Fibroblast of skin of scalp (primary cell): ENCODE data around the gene MSRB3. TPM values are rescaled to one million over a fixed set of nuclear protein-coding genes. Genes with fewer than 3 reads are reported as not detected.
"Not testable (repeated sequence)": the region's sequence is repeated elsewhere in the genome, so short reads cannot be mapped to it uniquely, and the experiment has no call there.

Experiments used
- DNase-seq: peaks from one replicate; pipeline ENCODE4 v3.0.0-alpha.2; 2013
- polyA plus RNA-seq, 2 experiments: library from polyadenylated mRNA; unstranded; fragments of 120-200 nt; gene quantifications; one replicate each; pipeline ENCODE4 v1.2.1, GENCODE V29; 2013; ENCODE audit not compliant: insufficient read length in 2 of 2

MSRB3 gene
- polyA plus RNA-seq (2013, experiment 1 of 2; ENCODE audit: insufficient read length), result 111 TPM
- 111 TPM for polyA plus RNA-seq (2013, experiment 2 of 2; ENCODE audit: insufficient read length)

DNA sequence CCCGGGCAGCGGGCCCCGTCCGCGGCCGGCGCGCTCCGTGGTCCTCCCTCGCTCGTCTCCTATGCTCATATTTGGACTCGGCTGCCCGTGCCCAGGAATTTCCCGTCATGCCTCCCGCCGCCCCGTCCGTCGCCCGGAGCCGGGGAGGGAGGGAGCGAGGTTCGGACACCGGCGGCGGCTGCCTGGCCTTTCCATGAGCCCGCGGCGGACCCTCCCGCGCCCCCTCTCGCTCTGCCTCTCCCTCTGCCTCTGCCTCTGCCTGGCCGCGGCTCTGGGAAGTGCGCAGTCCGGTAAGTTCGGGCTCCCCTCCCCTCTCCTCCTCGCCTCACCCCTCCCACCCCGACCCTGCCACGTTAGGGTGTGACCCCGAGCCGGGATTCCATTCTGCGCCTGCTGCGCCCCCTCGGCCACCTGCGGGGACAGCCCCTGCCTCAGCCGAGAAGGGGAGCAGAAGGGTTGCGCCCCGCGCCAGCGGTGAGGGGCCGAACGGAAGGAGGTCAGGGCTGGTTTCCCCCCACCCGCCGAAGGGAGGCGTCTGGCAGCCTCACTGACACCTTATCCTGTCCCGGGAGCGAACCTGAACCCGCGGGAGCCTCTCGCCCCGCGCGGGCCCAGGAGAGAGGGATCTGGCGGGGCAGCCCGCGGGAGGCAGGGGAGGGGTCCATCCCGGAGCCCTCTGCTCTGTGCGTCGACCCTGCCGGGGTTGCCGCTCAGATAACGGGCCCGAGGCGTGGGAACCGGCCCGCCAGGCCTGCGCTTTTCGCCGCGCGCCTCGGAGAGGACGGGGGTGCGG lies at the start of gene MSRB3:
Gene MSRB3, plus strand, starts transcription at position 108 of the 793 bp plus-strand sequence. CDS start 29,897 bp downstream, outside the sequence.
- DNase-seq, result peak; percentile 91

DNA sequence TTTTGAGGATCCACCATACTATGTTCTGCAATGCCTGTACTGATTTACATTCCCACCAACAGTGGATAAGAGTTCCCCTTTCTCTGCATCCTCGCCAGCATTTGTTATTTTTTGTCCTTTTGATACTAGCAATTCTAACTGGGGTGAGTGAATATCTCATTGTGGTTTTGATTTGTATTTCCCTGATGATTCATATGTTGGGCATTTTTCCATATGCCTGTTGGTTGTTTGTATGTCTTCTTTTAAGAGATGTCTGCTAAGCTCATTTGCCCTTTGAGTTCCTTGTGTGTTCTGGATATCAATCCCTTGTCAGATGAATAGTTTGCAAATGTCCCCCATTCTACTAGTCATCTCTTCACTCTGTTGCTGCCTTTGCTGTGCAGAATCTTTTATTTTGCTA lies 49.0 kb upstream of the MSRB3 start:
- peak; percentile 67 for DNase-seq

DNA sequence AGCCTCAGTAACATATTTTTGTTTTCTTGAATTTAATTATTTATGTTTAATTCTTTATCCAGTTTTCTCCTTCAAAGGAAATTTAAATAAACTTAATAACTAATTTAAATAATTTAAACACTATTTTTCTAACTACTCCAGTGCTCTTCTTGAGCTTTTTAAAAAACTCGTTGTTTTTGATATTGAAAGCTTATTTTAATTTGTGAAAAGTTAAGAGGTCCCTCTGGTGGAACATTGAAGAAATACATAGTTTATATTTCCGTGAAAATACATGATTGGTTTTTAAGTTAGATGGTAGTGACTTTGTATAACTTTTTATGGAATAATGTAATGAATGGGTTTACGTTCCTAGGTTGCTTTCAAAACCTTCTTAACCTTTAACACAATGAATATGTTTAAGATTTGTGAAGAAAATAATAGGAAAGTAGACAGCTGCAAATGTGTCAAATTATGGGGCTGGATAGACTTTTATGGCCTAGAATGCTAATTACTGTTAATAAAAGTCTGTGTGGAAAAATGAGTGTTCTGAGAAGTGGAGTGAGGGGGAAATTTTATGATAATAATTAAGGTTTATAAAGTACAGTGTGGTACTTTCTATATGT lies 45.9 kb upstream of the MSRB3 start:
- peak; percentile 23 for DNase-seq

DNA sequence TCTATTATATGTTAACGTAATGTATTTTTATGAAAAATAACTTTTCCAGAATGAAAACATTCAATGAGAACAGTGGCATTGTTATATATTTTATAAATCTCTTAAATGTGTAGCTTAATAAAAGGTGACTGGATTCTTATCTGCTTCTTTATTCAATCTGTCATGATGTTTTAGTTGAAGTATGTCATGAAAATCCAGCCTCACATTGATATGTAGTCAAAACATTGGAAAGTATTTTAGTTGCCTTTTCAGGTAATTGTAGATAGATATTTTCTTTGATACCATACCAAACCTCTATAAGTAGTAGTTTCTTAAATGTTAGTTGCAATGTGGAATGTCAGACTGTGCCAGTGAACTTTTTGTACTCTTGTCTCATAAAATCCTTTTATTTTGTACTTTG lies 41.3 kb upstream of the MSRB3 start:
- DNase-seq, result no peak

DNA sequence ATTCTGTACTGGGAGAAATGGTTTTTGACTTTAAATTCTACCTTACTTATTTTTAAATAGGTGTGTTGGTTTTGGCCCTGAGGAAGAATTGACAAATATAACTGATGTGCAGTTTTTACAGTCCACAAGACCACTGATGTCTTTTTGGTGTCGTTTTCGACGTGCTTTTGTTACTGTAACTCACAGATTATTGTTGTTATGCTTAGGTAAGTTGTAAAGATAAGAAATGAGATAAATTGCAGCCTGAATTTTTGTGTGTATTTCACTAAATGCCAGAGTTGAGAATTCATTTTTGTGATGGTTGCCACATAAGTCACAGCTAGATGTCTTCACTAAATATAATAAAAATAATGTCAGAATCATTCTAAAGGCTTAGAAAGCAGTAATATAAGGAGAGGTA lies 39.9 kb upstream of the MSRB3 start:
- DNase-seq, result no peak

DNA sequence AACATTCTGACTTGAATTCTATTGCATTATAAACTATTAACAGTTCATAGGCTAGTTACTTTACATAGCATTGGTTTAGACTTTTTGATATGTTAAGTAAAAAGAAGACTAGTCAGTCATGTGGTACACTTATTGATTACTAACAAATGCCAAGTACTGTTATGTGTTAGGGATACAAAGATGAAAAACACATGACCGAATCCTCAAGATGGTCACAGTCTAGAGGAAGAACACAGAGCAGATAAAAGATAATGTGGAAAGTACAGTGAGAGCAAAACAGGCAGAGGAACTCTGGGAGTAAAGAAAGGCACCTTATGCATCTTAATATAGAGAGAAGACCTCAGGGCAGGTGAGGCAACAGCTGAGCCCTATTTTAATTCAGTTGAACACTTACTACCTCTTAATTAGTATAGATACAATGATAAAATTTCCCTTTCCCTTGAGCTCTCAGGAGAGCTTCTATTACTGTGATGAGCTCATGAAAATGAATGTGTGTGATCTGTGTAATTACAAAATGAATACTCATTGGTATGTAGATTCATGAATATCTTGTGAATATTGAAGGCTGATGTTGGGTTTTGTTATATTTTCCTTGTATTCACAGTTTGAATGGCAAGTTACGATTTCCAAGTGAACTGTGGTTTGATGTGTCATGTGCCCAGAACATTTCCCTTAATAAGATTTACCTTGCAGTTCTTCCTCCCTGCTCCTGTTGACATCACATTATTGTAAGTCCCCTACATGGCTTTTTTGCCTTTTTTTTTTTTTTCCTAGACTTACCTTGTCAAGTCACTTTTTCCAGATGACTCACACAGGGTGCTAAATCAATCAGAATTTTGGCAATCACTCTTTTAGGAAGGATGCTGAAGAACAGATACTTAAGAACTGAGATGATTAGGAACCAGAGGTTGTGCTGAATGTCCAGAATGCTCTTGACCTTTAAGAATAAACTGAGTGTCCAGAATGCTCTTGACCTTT lies 29.5 kb upstream of the MSRB3 start:
- DNase-seq, result no peak

DNA sequence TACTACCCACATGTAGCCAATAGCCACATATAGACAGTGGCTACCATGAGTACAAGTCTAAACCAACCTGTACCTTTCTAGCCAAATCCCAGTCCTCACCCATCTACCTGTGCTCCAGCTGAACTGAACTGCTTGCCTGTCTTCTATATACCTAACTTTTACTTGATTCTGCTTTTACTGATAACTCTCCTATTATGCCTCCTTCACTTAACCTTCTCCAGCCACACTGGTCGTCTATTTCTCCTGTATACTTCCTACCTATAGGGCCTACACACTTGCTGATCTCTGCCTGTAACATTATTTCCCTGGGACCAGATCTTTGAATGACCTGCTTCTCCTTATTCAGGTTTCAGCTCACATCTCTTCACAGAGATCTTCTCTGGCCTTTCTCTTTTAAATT lies 26.0 kb upstream of the MSRB3 start:
- DNase-seq, result no peak

DNA sequence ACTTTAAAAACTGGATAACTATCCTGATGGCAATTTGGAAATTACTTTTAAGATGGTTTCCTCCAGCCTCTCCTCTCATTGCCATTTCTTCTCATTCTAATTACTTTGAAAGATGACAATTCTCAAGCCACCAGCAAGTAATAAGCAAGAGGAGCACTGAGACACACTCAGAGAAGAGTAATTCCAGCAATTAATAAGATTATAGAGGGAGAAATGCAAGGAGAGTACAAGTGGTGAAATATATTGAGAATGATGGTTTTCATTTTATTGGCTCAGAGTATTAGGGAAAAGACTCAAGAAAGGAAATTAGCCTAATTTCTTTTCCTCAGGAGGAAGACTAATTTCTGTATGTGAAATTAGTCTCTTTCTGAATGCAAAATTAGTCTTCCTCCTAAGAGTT lies 20.5 kb upstream of the MSRB3 start:
- DNase-seq, result no peak

DNA sequence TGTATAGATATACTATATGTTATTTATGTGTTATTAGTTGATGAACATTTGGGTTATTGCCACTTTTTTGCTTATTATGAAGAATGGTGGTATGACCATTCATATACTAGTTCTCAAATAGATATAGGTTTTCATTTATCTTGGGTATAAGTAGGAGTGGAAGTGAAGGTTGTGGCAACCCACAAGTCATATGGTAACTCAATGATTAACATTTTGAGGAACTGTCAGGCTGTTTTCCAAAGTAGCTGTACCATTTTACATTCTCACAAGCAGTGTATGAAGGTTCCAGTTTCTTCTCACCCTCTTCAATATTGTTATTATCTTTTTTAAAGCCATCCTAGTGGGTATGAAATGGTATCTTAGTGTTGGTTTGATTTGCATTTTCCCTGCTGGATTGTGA lies 19.0 kb upstream of the MSRB3 start:
- DNase-seq, result no peak

DNA sequence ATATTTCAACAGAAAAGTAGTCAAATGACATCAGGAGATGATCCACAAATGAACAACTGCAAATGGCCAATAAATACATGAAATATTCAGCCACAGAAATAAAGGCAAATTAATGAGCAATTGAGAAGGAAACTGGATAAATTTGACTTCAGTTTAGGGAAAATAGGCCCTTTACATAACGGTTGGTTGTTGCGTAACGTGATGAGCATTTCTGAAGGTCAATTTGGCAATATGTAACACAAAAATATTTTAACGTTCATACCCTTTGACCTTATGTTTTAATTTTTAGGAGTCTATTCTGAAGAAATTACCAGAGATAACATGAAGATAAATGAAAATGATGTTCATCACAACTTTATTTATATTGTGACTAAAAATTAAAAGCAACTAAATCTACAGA lies 14.7 kb upstream of the MSRB3 start:
- DNase-seq, result no peak

DNA sequence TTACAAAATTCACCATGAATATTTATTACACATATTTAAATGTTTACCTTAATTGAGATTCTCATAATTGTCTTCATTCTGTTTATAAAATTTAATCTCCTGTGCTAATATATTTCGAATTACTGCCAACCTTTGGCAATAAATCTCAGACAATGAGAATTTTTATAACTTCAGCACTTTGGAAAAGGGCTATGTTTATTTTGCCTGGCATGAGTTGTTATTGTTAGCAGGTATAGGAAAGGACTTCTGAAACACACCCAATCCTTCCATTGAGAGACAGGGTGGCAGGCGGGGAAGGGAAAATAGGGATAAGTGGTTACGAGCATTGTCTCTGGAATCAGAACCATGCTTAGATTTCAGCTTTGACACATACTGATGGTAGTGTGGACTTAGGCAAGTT lies 12.1 kb upstream of the MSRB3 start:
- DNase-seq, result no peak

DNA sequence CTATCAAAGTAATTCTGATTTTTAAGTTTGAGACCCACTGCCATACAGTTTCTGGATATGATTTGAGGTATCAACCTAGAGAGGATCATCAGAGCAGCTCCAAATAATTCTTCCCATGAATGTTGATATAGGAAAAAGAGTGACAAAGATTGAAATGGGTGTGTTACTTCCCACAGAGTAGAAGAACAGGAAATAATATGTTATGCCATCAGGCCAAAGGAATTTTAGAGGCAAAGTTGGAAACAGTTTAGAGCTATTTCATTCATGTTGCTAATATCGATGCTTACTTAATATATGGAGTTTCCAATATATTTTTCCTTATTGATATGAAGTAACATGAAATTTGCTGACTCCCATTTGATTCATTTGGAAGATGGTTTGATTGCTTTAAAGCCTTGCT lies 8.9 kb upstream of the MSRB3 start:
- DNase-seq, result peak; percentile 49

DNA sequence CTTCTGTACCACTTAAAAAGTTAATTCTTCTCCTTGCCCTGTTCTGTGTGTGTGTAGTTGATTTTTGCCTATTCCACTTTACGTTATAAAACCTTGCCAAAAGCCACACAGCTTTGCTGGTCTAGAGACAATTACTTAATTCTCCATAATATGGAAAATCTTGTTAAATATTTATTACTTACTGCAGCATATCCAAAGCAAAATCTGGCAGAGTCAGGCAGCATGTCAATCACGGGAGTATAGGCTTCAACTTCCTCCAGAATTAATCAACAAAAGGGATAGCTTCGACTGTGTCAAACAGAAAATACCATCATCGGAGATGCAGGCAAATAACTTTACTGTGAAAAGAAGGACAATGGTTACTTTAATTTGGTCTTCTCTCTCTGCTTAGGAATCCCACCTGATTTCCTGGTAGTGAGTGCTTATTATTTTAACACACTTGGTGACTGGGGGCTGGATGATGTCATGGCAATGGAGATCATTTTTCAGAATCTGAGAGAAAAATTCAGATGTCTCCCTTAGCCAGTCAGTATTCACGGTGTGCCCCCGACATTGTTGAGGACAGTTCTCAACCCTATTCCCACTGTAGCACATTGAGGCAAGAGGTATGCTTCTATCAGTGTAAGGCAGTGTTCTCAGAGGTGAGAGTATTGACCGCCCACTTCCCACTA lies 3.7 kb upstream of the MSRB3 start:
- DNase-seq, result no peak

DNA sequence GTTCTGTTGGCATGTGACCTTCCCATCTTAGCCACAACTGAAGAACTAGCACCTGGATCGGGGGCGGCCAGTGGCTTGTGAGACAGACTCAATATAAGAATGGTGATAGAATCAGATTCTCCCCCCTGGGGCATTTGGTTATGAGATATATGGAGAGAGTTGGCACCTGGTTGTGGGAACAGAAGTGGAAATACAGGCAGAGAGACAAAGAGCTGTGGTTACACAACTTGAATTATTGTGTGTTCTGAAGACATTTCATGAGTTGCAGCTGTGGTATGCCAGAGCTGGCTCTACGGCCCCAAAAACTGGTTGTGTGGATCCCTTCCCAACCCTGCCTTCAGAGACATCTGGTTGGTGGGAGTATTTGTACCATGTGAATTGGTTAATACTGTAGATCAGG lies 2.9 kb upstream of the MSRB3 start:
- DNase-seq, result no peak

DNA sequence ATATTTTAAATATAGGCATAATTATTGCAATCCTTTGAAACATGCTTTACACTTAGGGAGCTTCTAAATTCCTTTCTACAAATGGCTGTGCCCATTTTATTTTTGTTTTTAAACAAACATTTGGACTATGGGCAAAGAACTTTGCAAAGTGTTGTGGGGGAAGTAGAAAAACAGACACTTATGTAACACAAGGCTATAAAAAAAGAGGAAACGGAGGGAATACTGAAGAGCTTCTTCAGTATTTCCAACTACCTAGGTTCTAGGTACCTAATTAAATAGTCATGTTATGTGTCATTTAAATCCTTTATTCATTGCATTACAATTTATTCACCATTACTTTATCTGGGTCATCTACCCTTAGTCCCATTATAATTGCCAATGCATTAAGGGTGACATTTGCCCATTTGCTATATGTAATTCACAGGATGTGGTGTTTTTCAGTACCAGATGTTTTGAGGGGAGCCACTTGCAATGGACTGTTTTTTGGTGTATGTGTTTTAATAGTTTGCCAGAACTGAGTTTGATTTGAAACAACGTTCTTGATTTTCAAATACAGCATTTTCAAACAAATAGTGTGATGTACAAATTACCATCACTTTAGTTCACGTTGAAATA lies 1.5 kb upstream of the MSRB3 start:
- DNase-seq, result no peak

DNA sequence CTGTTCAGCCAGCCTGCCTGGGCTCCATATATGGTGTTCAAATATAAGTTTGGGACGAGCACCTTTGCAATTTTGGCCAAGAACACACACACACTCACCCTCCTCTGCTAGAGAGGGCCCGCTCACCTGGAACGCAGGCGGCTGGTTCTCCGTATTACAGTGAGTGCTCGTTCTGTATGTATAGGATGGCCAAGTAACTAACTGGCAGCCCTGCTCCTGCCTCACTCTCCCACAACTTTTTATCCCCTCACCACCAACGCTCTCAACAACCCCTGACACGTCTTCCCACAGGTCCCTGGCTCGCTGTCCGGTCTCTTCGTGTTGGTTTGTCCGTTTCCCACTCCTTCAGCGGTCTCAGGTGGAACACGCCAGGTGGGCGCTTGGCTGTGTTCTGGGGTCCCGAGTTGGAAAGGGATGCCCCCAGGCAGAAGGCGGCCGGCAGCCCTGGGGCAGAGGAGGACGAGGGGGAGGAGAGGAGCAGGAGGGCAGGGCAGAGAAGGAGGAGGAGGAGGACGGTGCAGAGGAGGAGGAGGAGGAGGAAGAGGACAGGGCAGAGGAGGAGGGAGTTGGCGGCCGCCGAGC lies 398 bp upstream of the MSRB3 start:
- no peak for DNase-seq

DNA sequence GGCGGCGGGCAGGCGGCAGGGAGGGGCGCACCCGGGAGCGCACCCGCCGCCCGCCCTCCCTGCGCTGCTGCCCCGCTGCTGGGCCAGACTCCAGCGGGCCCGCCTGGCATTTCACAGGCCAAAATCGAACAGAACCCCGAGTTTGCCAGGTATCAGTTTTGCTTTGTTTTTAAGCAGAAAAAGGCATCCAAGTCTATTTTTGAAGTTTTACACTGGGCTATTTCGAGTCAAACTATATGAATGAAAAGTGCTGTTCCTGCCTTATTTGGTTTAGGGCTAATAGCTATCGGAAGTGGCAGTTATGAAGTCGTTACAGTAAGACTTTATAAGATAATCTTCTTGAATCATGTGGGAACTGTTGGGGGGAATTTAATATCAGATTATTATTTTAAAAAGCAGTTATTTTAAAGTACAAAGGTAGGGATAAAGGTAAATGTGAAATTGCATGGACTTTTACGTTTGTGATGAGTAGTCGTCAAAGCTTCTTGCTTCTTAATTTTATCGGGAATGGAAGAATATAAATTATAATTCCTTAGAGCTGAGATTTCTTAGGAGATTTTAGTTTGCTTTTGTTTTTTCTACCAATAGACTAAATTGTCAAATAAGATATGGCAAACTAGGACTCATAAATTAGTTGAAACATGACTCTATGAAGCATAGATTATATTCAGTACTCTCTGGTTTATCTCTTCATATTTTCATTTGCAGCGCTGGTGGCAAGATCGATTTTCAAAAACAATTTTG lies 1.1 kb downstream of the MSRB3 start:
- DNase-seq, result no peak

DNA sequence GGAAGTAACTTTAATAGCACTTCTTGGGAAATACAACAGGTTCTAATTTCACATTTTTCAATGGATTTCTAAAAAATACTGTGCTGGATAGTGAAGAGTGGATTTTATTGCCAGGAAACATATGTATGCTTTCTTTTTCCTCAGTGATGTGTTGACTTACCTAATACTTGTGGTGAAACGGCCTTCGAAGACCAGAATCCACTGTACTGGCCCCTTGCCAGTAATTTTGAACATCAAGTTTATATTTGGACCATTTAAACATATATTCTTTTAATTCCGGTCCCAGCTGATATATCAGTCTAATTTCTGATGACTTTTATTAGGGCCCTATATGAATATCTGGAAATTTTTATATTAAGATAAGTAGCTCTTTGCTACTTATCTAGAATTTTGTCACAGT lies 1.8 kb downstream of the MSRB3 start:
- DNase-seq, result peak; percentile 25

DNA sequence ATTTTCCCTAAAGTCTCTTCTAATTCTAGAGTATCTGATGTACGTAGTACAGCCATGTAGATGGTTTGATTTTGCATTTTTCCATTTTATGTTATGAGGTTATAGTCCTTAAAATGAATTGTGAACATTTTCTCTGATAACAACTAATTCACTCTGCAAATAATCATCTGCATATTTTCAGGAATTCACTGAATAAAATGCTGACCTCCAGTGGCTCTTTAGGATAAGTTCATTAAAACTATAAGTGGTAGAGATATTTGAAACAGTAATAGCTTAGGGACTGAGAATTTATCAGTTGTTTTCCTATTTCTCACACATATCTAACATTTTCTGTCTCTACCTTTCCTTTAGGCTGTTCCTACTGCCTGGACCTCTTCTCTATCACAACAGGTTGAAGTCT lies 4.4 kb downstream of the MSRB3 start:
- DNase-seq, result no peak

DNA sequence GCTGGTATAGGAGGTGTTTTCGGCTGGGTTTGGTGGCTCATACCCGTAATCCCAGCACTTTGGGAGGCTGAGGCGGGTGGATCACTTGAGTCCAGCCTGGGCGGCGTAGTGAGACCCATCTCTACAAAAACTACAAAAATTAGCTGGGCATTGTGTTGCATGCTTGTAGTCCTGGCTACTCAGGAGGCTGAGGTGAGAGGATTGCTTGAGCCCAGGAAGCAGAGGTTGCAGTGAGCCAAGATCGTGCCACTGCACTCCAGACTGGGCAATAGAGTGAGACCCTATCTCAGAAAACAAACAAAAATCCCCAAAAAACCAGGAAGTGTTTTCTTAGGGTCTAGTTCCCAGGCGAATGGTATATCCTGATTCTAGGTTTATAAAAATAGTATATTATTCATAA lies 7.0 kb downstream of the MSRB3 start:
- not testable (repeated sequence) for DNase-seq

DNA sequence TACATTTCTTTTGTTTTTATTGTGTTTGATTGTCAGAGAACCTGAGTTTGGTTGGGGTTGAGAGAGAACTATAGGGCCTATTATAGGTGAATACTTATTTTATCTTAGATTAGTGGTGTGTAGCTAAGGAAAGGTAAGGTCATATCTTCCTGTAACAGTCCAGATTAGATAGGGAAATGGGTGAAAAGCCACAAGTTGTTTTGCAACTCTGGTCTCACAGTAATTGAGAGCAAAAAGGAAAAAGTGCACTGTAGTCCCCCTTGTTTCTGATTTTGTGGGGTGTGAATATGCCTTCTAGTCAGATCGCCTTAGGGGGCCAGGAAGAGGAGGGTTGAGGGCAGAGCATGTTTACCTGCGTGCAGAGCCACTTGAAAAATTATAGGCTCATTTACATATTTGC lies 8.9 kb downstream of the MSRB3 start:
- DNase-seq, result no peak
